Fibroblast of lung (primary cell): Measurements from ENCODE around the gene SLC24A4. TPM values are rescaled to one million over a fixed set of nuclear protein-coding genes. Genes with fewer than 3 reads are reported as not detected.

Experiments used
- DNase-seq, 2 donors: peaks; one replicate each; pipeline versions ENCODE4 v3.0.0 to v3.0.0-alpha.2; 2010; ENCODE audit warnings: low read depth in 2 of 2
- H2AFZ ChIP-seq: 2 replicates; pipeline ENCODE4 v1.5.1; 2012; ENCODE audit warnings: low read length, control low read depth, inconsistent platforms
- H3K27ac ChIP-seq: 2 replicates; pipeline ENCODE4 v1.5.1; 2011; ENCODE audit warnings: low read length, control low read depth; ENCODE audit not compliant: insufficient read depth
- H3K27me3 ChIP-seq: 2 replicates; pipeline ENCODE4 v1.5.1; 2011; ENCODE audit warnings: mild to moderate bottlenecking, low read length; ENCODE audit not compliant: control insufficient read depth, insufficient read depth
- H3K36me3 ChIP-seq: 2 replicates; pipeline ENCODE4 v1.5.1; 2011; ENCODE audit warnings: low read length; ENCODE audit not compliant: control insufficient read depth, insufficient read depth
- H3K4me1 ChIP-seq: 2 replicates; pipeline ENCODE4 v1.5.1; 2011; ENCODE audit warnings: low read length; ENCODE audit not compliant: control insufficient read depth, insufficient read depth; ENCODE audit errors: extremely low read depth
- H3K4me2 ChIP-seq: 2 replicates; pipeline ENCODE4 v1.5.1; 2011; ENCODE audit warnings: low read length, control low read depth; ENCODE audit not compliant: insufficient read depth; ENCODE audit errors: extremely low read depth
- H3K4me3 ChIP-seq, 4 experiments: fragments of 200-600 bp in 1 of 4; sonication (generic) in 1 of 4; replicated peaks in 1 of 4; 2 replicates each; pipeline ENCODE4 v1.5.1; 2011 to 2016; ENCODE audit warnings: low read length in 4 of 4, low read depth in 3 of 4, mild to moderate bottlenecking in 3 of 4, control low read depth in 2 of 4, inconsistent platforms in 1 of 4, mixed read lengths in 1 of 4; ENCODE audit not compliant: insufficient read depth in 1 of 4; ENCODE audit errors: control extremely low read depth in 1 of 4
- H3K79me2 ChIP-seq: 2 replicates; pipeline ENCODE4 v1.5.1; 2012; ENCODE audit warnings: mild to moderate bottlenecking, low read length, inconsistent platforms; ENCODE audit not compliant: control insufficient read depth, insufficient read depth
- H3K9ac ChIP-seq: 2 replicates; pipeline ENCODE4 v1.5.1; 2011; ENCODE audit warnings: mild to moderate bottlenecking, low read length, control low read depth; ENCODE audit not compliant: insufficient read depth
- H3K9me3 ChIP-seq: 2 replicates; pipeline ENCODE4 v1.5.1; 2012; ENCODE audit warnings: low read depth, low read length; ENCODE audit not compliant: control insufficient read depth, insufficient read depth
- H4K20me1 ChIP-seq: 2 replicates; pipeline ENCODE4 v1.5.1; 2011; ENCODE audit warnings: low read length; ENCODE audit not compliant: control insufficient read depth, insufficient read depth; ENCODE audit errors: extremely low read depth
- CTCF ChIP-seq, 2 donors: IDR thresholded peaks in 1 of 2; conservative IDR thresholded peaks in 1 of 2; 1 replicate in 1 of 2; 2 replicates in 1 of 2; pipeline ENCODE4 v1.5.1; 2011 to 2012; ENCODE audit warnings: low read length in 2 of 2, control low read depth in 1 of 2, inconsistent platforms in 1 of 2, low read depth in 1 of 2, mild to moderate bottlenecking in 1 of 2
- EZH2 ChIP-seq: IDR thresholded peaks from 2 replicates; pipeline ENCODE4 v1.5.1; 2012; ENCODE audit warnings: low read length, control low read depth, mild to moderate bottlenecking; ENCODE audit errors: missing control alignments
- polyA plus RNA-seq, 2 donors: library from polyadenylated mRNA; depleted of rRNA in 1 of 2; stranded (reverse) in 1 of 2; unstranded in 1 of 2; fragments of >200 nt; gene quantifications; 2 replicates each; pipeline ENCODE4 v1.2.1, GENCODE V29; 2011 to 2012; ENCODE audit warnings: missing spikeins in 1 of 2
- total RNA-seq: library from RNA; depleted of rRNA; stranded (reverse); fragments of >200 nt; gene quantifications from 2 replicates; pipeline ENCODE4 v1.2.1, GENCODE V29; 2014

SLC24A4 gene
- total and polyA plus RNA-seq, 2 donors (not counting 1 experiment from before 2014, with no cell fraction given), result 0.03 TPM; not detected in 1

- no peak overlapping the region for H3K4me3 ChIP-seq
- H3K27me3 ChIP-seq, result peaks cover 3% of the 10 kb centered on the region
- H3K9me3 ChIP-seq, result no peaks in the 10 kb centered on the region
- H3K9ac ChIP-seq, result no peak overlapping the region
- no peaks in the 10 kb centered on the region for H3K79me2 ChIP-seq
- no peak for DNase-seq
- no peak for TF ChIP-seq CTCF (conservative IDR thresholded peaks at IDR 0.05 in 1 of 2, IDR thresholded peaks at IDR 0.05 in 1 of 2; ENCODE audit: low read depth in 1 of 2, low read length in 2 of 2)
- TF ChIP-seq EZH2, result no peak
- H3K36me3 ChIP-seq, result no peaks in the 10 kb centered on the region
- H3K4me1 ChIP-seq, result no peaks in the 10 kb centered on the region
- no peaks in the 10 kb centered on the region for H4K20me1 ChIP-seq
- no peak overlapping the region for H3K27ac ChIP-seq
- no peak overlapping the region for H2AFZ ChIP-seq
- H3K4me2 ChIP-seq, result no peak overlapping the region
These were observed 113.3 kb downstream of the SLC24A4 start for GRCh38 chr14:92436115-92436776.

GRCh38 chr14:92437309-92437708, 114.3 kb downstream of the SLC24A4 start:
- DNase-seq, result no peak
- Histone ChIP-seq H2AFZ (no peak overlapping the region), H3K4me3 (no peak overlapping the region), H3K27ac (no peak overlapping the region), H4K20me1 (no peaks in the 10 kb centered on the region), H3K27me3 (peaks cover 3% of the 10 kb centered on the region), H3K9me3 (no peaks in the 10 kb centered on the region), H3K9ac (no peak overlapping the region), H3K79me2 (no peaks in the 10 kb centered on the region), H3K36me3 (no peaks in the 10 kb centered on the region), H3K4me2 (no peak overlapping the region), H3K4me1 (no peaks in the 10 kb centered on the region)
- TF ChIP-seq CTCF (conservative IDR thresholded peaks at IDR 0.05 in 1 of 2, IDR thresholded peaks at IDR 0.05 in 1 of 2; ENCODE audit: low read depth in 1 of 2, low read length in 2 of 2) (no peak), EZH2 (no peak)

- TF ChIP-seq CTCF (conservative IDR thresholded peaks at IDR 0.05 in 1 of 2, IDR thresholded peaks at IDR 0.05 in 1 of 2; ENCODE audit: low read depth in 1 of 2, low read length in 2 of 2), result no peak
- TF ChIP-seq EZH2, result no peak
- DNase-seq, result no peak
- H3K27me3 ChIP-seq, result peaks cover 3% of the 10 kb centered on the region
- H3K4me1 ChIP-seq, result no peaks in the 10 kb centered on the region
- H2AFZ ChIP-seq, result no peak overlapping the region
- no peaks in the 10 kb centered on the region for H3K36me3 ChIP-seq
- no peaks in the 10 kb centered on the region for H3K9me3 ChIP-seq
- no peak overlapping the region for H3K4me2 ChIP-seq
- H4K20me1 ChIP-seq, result no peaks in the 10 kb centered on the region
- H3K9ac ChIP-seq, result no peak overlapping the region
- no peaks in the 10 kb centered on the region for H3K79me2 ChIP-seq
- no peak overlapping the region for H3K27ac ChIP-seq
- H3K4me3 ChIP-seq, result no peak overlapping the region
These were observed 114.8 kb downstream of the SLC24A4 start for GRCh38 chr14:92437729-92438285.
